H9 (cell line): ENCODE data around the gene VSIR. TPM values are rescaled to one million over a fixed set of nuclear protein-coding genes. Genes with fewer than 3 reads are reported as not detected.

Source experiments
- DNase-seq: peaks from one replicate; pipeline ENCODE4 v3.0.0-alpha.2; 2017
- H2AFZ ChIP-seq: one replicate; pipeline ENCODE4 v1.6.1; 2013; ENCODE audit warnings: mild to moderate bottlenecking, low read length, control low read depth, moderate library complexity
- H2AK5ac ChIP-seq: 2 replicates; pipeline ENCODE4 v1.6.1; 2013; ENCODE audit warnings: low read length, control low read depth, mixed read lengths; ENCODE audit not compliant: insufficient read length
- H2BK120ac ChIP-seq: one replicate; pipeline ENCODE4 v1.6.1; 2013; ENCODE audit warnings: low read depth, mild to moderate bottlenecking, low read length, control low read depth, inconsistent platforms; ENCODE audit not compliant: poor library complexity, severe bottlenecking
- H2BK12ac ChIP-seq: 2 replicates; pipeline ENCODE4 v1.6.1; 2013; ENCODE audit warnings: low read length, control low read depth, mixed read lengths, low read depth; ENCODE audit not compliant: insufficient read length
- H2BK15ac ChIP-seq: 2 replicates; pipeline ENCODE4 v1.6.1; 2013; ENCODE audit warnings: low read depth, low read length, control low read depth
- H2BK20ac ChIP-seq: one replicate; pipeline ENCODE4 v1.6.1; 2013; ENCODE audit warnings: low read depth, mild to moderate bottlenecking, low read length, control low read depth, inconsistent platforms; ENCODE audit not compliant: poor library complexity, severe bottlenecking
- H2BK5ac ChIP-seq: 2 replicates; pipeline ENCODE4 v1.6.1; 2013; ENCODE audit warnings: low read length, control low read depth, mixed read lengths; ENCODE audit not compliant: insufficient read length
- H3K14ac ChIP-seq: 2 replicates; pipeline ENCODE4 v1.6.1; 2013; ENCODE audit warnings: low read length, control low read depth; ENCODE audit not compliant: insufficient read depth
- H3K18ac ChIP-seq: 2 replicates; pipeline ENCODE4 v1.6.1; 2013; ENCODE audit warnings: low read depth, mild to moderate bottlenecking, mixed read lengths, low read length, control low read depth; ENCODE audit not compliant: insufficient read length
- H3K23ac ChIP-seq: 2 replicates; pipeline ENCODE4 v1.6.1; 2013; ENCODE audit warnings: low read length, control low read depth, mixed read lengths, low read depth; ENCODE audit not compliant: insufficient read length
- H3K23me2 ChIP-seq: 2 replicates; pipeline ENCODE4 v1.6.1; 2013; ENCODE audit warnings: low read depth, mild to moderate bottlenecking, mixed read lengths, low read length, control low read depth; ENCODE audit not compliant: insufficient read length, poor library complexity, severe bottlenecking
- H3K27ac ChIP-seq: 2 replicates; pipeline ENCODE4 v1.5.1; 2013; ENCODE audit warnings: low read length, control low read depth, mixed read lengths, low read depth; ENCODE audit not compliant: insufficient read length
- H3K27me3 ChIP-seq: 2 replicates; pipeline ENCODE4 v1.6.1; 2013; ENCODE audit warnings: low read length, control low read depth, inconsistent platforms; ENCODE audit not compliant: insufficient read depth
- H3K4ac ChIP-seq: 2 replicates; pipeline ENCODE4 v1.6.1; 2013; ENCODE audit warnings: low read depth, mild to moderate bottlenecking, control low read depth, inconsistent platforms, low read length, moderate library complexity
- H3K4me1 ChIP-seq: 2 replicates; pipeline ENCODE4 v1.6.1; 2013; ENCODE audit warnings: low read length, control low read depth, inconsistent platforms; ENCODE audit not compliant: insufficient read depth
- H3K4me2 ChIP-seq: 2 replicates; pipeline ENCODE4 v1.6.1; 2013; ENCODE audit warnings: low read length, control low read depth, mixed read lengths; ENCODE audit not compliant: insufficient read length, insufficient read depth
- H3K56ac ChIP-seq: 2 replicates; pipeline ENCODE4 v1.6.1; 2013; ENCODE audit warnings: low read depth, mild to moderate bottlenecking, mixed read lengths, low read length, control low read depth; ENCODE audit not compliant: insufficient read length
- H3K79me1 ChIP-seq: 2 replicates; pipeline ENCODE4 v1.6.1; 2013; ENCODE audit warnings: low read depth, mild to moderate bottlenecking, moderate library complexity, low read length, control low read depth, inconsistent platforms; ENCODE audit not compliant: insufficient read depth, poor library complexity, severe bottlenecking
- H3K79me2 ChIP-seq: 2 replicates; pipeline ENCODE4 v1.6.1; 2013; ENCODE audit warnings: low read length, control low read depth, inconsistent platforms; ENCODE audit not compliant: insufficient read depth
- H3K9ac ChIP-seq: 2 replicates; pipeline ENCODE4 v1.6.1; 2013; ENCODE audit warnings: low read length, control low read depth, mixed read lengths; ENCODE audit not compliant: insufficient read length; ENCODE audit errors: extremely low read depth
- H3K9me3 ChIP-seq: one replicate; pipeline ENCODE4 v1.6.1; 2013; ENCODE audit warnings: low read depth, low read length, inconsistent platforms; ENCODE audit not compliant: control insufficient read depth
- H3T11ph ChIP-seq: one replicate; pipeline ENCODE4 v1.6.1; 2013; ENCODE audit warnings: mild to moderate bottlenecking, low read length, control low read depth, inconsistent platforms
- H4K20me1 ChIP-seq: one replicate; pipeline ENCODE4 v1.6.1; 2013; ENCODE audit not compliant: control insufficient read depth, insufficient read length, insufficient read depth
- H4K5ac ChIP-seq: 2 replicates; pipeline ENCODE4 v1.6.1; 2013; ENCODE audit warnings: low read depth, mild to moderate bottlenecking, mixed read lengths, low read length, control low read depth; ENCODE audit not compliant: insufficient read length
- H4K8ac ChIP-seq: replicated peaks from 2 replicates; pipeline ENCODE4 v1.6.1; 2013; ENCODE audit warnings: low read length, control low read depth, mixed read lengths, low read depth; ENCODE audit not compliant: insufficient read length
- H4K91ac ChIP-seq: 2 replicates; pipeline ENCODE4 v1.6.1; 2013; ENCODE audit warnings: low read depth, mild to moderate bottlenecking, moderate library complexity, mixed read lengths, low read length, control low read depth; ENCODE audit not compliant: insufficient read length
- H3K27ac Mint-ChIP-seq, 3 experiments: 2 replicates in 2 of 3; 3 replicates in 1 of 3; pipeline ENCODE4 v1.8.0; 2020 to 2021; ENCODE audit warnings: mixed read lengths in 3 of 3, mild to moderate bottlenecking in 1 of 3, moderate library complexity in 1 of 3
- H3K27me3 Mint-ChIP-seq: 2 replicates; pipeline ENCODE4 v1.8.0; 2021; ENCODE audit warnings: low read depth, mild to moderate bottlenecking, moderate library complexity, mixed read lengths
- H3K36me3 Mint-ChIP-seq, 3 experiments: 2 replicates in 2 of 3; 3 replicates in 1 of 3; pipeline ENCODE4 v1.8.0; 2020 to 2021; ENCODE audit warnings: low read depth in 3 of 3, mixed read lengths in 3 of 3; ENCODE audit not compliant: insufficient read depth in 1 of 3
- H3K4me1 Mint-ChIP-seq, 2 experiments: 2 replicates each; pipeline ENCODE4 v1.8.0; 2020; ENCODE audit warnings: mixed read lengths in 2 of 2
- H3K4me3 Mint-ChIP-seq, 2 experiments: 2 replicates in 1 of 2; 3 replicates in 1 of 2; pipeline ENCODE4 v1.8.0; 2020 to 2021; ENCODE audit warnings: mild to moderate bottlenecking in 2 of 2, mixed read lengths in 2 of 2, moderate library complexity in 1 of 2
- H3K9me3 Mint-ChIP-seq, 2 experiments: 2 replicates in 1 of 2; 3 replicates in 1 of 2; pipeline ENCODE4 v1.8.0; 2020; ENCODE audit warnings: mild to moderate bottlenecking in 2 of 2, mixed read lengths in 2 of 2, moderate library complexity in 1 of 2
- WGBS: extraction: QIAGEN DNeasy Blood & Tissue Kit; methylation state at CpG from one replicate; pipeline ENCODE4 v1.1.7; 2013; ENCODE audit warnings: missing lambda C conversion rate, low lambda C conversion rate, mixed read lengths; ENCODE audit not compliant: insufficient read length; ENCODE audit errors: extremely low coverage; 5-methylcytosine and 5-hydroxymethylcytosine counted together
- total RNA-seq: library from RNA; stranded (reverse); gene quantifications from 2 replicates; pipeline ENCODE4 v1.2.1, GENCODE V29; 2021
- TF ChIP-seq, protein P1 (sequence below): fragments of 200-600 bp; sonication (generic); conservative IDR thresholded peaks from 3 replicates; pipeline ENCODE4 v1.8.0; 2021; ENCODE audit warnings: antibody characterized with exemption, mild to moderate bottlenecking

Gene VSIR
- total RNA-seq, 1 experiment from 2014 or later = 0.11 TPM

DNA sequence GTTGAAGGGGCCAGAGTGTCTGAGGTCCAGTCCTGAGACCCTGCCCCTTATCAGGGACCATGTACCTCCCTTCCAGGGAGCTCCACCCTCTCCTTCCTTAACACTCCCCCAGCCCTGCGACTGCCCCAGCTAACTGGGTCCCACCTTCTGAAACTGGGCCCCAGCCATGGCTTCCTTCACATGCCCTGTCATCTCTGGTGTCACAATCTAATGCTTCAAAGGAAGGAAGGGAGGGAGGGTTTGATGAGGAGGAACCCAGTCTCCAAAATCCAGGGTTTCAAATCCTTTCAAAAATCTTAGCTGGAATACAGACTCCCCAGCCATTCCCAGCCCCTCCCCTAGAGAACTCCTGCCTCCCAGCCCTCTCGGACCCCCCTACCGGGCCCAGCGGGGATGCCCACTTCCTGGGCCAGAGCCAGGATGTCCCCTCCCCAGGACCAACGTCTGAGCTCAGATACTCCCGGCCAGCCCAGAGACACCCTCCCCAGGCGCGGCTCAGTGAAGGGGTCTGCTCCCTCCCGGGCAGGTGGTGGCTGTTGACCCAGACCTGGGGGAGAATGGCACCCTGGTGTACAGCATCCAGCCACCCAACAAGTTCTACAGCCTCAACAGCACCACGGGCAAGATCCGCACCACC lies 71.7 kb downstream of the VSIR start:
- no CpG with 5 or more reads among the region's 11 CpGs for WGBS

More for the DNA sequence above, 71.7 kb downstream of the VSIR start:
- Histone ChIP-seq H3K4ac (no peak overlapping the region), H3K9me3 (no peaks in the 10 kb centered on the region), H3K23ac (no peak overlapping the region), H3T11ph (no peak overlapping the region), H3K9ac (no peak overlapping the region), H2AK5ac (no peak overlapping the region), H4K20me1 (no peaks in the 10 kb centered on the region), H3K18ac (no peak overlapping the region), H3K56ac (no peak overlapping the region), H3K79me1 (no peaks in the 10 kb centered on the region), H4K5ac (no peak overlapping the region), H3K14ac (peak overlapping the region; percentile 46; the same call in 1 of the 2 replicates), H3K4me1 (no peaks in the 10 kb centered on the region), H2BK15ac (no peak overlapping the region), H3K27ac (no peak overlapping the region), H3K79me2 (no peaks in the 10 kb centered on the region), H3K23me2 (no peaks in the 10 kb centered on the region), H4K91ac (no peak overlapping the region), H2BK120ac (no peak overlapping the region), H3K27me3 (no peaks in the 10 kb centered on the region), H2BK5ac (no peak overlapping the region), H4K8ac (no peak overlapping the region), H2AFZ (no peak overlapping the region), H3K4me2 (no peak overlapping the region), H2BK20ac (no peak overlapping the region), H2BK12ac (no peak overlapping the region)
- DNase-seq = no peak
- Mint-ChIP-seq H3K36me3 (no peaks in the 10 kb centered on the region), H3K27ac (no peak overlapping the region), H3K4me1 (peaks cover 6 to 13% of the 10 kb centered on the region in 2 experiments), H3K27me3 (peaks cover 2% of the 10 kb centered on the region; the same call in 1 of the 2 replicates), H3K9me3 (no peaks in the 10 kb centered on the region), H3K4me3 (no peak overlapping the region; a peak in 1 of 5 replicates)
- TF ChIP-seq, protein P1, sequence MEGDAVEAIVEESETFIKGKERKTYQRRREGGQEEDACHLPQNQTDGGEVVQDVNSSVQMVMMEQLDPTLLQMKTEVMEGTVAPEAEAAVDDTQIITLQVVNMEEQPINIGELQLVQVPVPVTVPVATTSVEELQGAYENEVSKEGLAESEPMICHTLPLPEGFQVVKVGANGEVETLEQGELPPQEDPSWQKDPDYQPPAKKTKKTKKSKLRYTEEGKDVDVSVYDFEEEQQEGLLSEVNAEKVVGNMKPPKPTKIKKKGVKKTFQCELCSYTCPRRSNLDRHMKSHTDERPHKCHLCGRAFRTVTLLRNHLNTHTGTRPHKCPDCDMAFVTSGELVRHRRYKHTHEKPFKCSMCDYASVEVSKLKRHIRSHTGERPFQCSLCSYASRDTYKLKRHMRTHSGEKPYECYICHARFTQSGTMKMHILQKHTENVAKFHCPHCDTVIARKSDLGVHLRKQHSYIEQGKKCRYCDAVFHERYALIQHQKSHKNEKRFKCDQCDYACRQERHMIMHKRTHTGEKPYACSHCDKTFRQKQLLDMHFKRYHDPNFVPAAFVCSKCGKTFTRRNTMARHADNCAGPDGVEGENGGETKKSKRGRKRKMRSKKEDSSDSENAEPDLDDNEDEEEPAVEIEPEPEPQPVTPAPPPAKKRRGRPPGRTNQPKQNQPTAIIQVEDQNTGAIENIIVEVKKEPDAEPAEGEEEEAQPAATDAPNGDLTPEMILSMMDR = no peak
